Measurements from ENCODE around the gene FBXL5. TPM values are rescaled to one million over a fixed set of nuclear protein-coding genes. Genes with fewer than 3 reads are reported as not detected.
"Not testable (repeated sequence)": the region's sequence is repeated elsewhere in the genome, so short reads cannot be mapped to it uniquely, and the experiment has no call there.

Gene FBXL5
- total RNA-seq, 1 experiment from 2014 or later, result 26.2 TPM

GRCh38 chr4:15659768-15660570, 4.8 kb upstream of the FBXL5 start:
- peaks cover 2% of the 10 kb centered on the region for H3K36me3 ChIP-seq
- no peak overlapping the region for H3K4me3 ChIP-seq
- no peaks in the 10 kb centered on the region for H3K9me3 ChIP-seq
- DNase-seq, result no peak
- H3K27me3 ChIP-seq, result no peaks in the 10 kb centered on the region

- no peak for DNase-seq
Observed at GRCh38 chr4:15658781-15659180, 3.6 kb upstream of the FBXL5 start.

GRCh38 chr4:15658136-15658770, 3.1 kb upstream of the FBXL5 start:
- no peak for DNase-seq
- H3K27me3 ChIP-seq, result no peaks in the 10 kb centered on the region
- H3K36me3 ChIP-seq, result peaks cover 2% of the 10 kb centered on the region
- H3K4me3 ChIP-seq, result no peak overlapping the region
- no peaks in the 10 kb centered on the region for H3K9me3 ChIP-seq

More at GRCh38 chr4:15658781-15659180, 3.6 kb upstream of the FBXL5 start:
- H3K4me3 ChIP-seq, result no peak overlapping the region
- no peaks in the 10 kb centered on the region for H3K9me3 ChIP-seq
- H3K27me3 ChIP-seq, result no peaks in the 10 kb centered on the region
- peaks cover 2% of the 10 kb centered on the region for H3K36me3 ChIP-seq

- no peaks in the 10 kb centered on the region for H3K9me3 ChIP-seq
- DNase-seq, result no peak
- peaks cover 2% of the 10 kb centered on the region for H3K36me3 ChIP-seq
- H3K27me3 ChIP-seq, result no peaks in the 10 kb centered on the region
- H3K4me3 ChIP-seq, result no peak overlapping the region
Observed at GRCh38 chr4:15657366-15657765, 2.2 kb upstream of the FBXL5 start.

- Histone ChIP-seq H3K27me3 (no peaks in the 10 kb centered on the region), H3K36me3 (peaks cover 2% of the 10 kb centered on the region), H3K4me3 (peak overlapping the region; percentile 67), H3K9me3 (no peaks in the 10 kb centered on the region)
- no peak for DNase-seq
Observed at GRCh38 chr4:15656038-15656470, 897 bp upstream of the FBXL5 start.

GRCh38 chr4:15654593-15655222, 449 bp downstream of the FBXL5 start:
- H3K27me3 ChIP-seq, result no peaks in the 10 kb centered on the region
- DNase-seq, result peak; percentile 43
- H3K4me3 ChIP-seq, result peak overlapping the region; percentile 67
- H3K9me3 ChIP-seq, result no peaks in the 10 kb centered on the region
- H3K36me3 ChIP-seq, result peaks cover 2% of the 10 kb centered on the region

- DNase-seq, result peak; percentile 21
- no peaks in the 10 kb centered on the region for H3K27me3 ChIP-seq
- peaks cover 2% of the 10 kb centered on the region for H3K36me3 ChIP-seq
- H3K4me3 ChIP-seq, result peak overlapping the region; percentile 67
- no peaks in the 10 kb centered on the region for H3K9me3 ChIP-seq
Observed at GRCh38 chr4:15653864-15654592, 1.1 kb downstream of the FBXL5 start.

- DNase-seq, result no peak
- H3K4me3 ChIP-seq, result peak overlapping the region; percentile 67
- H3K27me3 ChIP-seq, result no peaks in the 10 kb centered on the region
- H3K36me3 ChIP-seq, result no peaks in the 10 kb centered on the region; the same call in 1 of the 2 replicates
- no peaks in the 10 kb centered on the region for H3K9me3 ChIP-seq
Observed at GRCh38 chr4:15653420-15653819, 1.7 kb downstream of the FBXL5 start.

GRCh38 chr4:15652841-15653240, 2.3 kb downstream of the FBXL5 start:
- DNase-seq, result no peak
- peak overlapping the region; percentile 67 for H3K4me3 ChIP-seq
- H3K36me3 ChIP-seq, result no peaks in the 10 kb centered on the region; the same call in 1 of the 2 replicates
- no peaks in the 10 kb centered on the region for H3K9me3 ChIP-seq
- H3K27me3 ChIP-seq, result no peaks in the 10 kb centered on the region

- H3K4me3 ChIP-seq, result peak overlapping the region; percentile 67; the same call in 1 of the 2 replicates
- H3K9me3 ChIP-seq, result no peaks in the 10 kb centered on the region
- no peak for DNase-seq
- no peaks in the 10 kb centered on the region for H3K27me3 ChIP-seq
- H3K36me3 ChIP-seq, result no peaks in the 10 kb centered on the region
Observed at GRCh38 chr4:15652191-15652590, 3.0 kb downstream of the FBXL5 start.

GRCh38 chr4:15651676-15652075, 3.5 kb downstream of the FBXL5 start:
- H3K27me3 ChIP-seq, result no peaks in the 10 kb centered on the region
- no peak overlapping the region for H3K4me3 ChIP-seq
- no peak for DNase-seq
- H3K9me3 ChIP-seq, result no peaks in the 10 kb centered on the region
- no peaks in the 10 kb centered on the region for H3K36me3 ChIP-seq

GRCh38 chr4:15649914-15650545, 5.1 kb downstream of the FBXL5 start:
- no peaks in the 10 kb centered on the region for H3K9me3 ChIP-seq
- H3K27me3 ChIP-seq, result no peaks in the 10 kb centered on the region
- peak; percentile 11 for DNase-seq
- no peak overlapping the region for H3K4me3 ChIP-seq
- no peaks in the 10 kb centered on the region for H3K36me3 ChIP-seq

- Histone ChIP-seq H3K4me3 (no peak overlapping the region), H3K9me3 (no peaks in the 10 kb centered on the region), H3K27me3 (no peaks in the 10 kb centered on the region), H3K36me3 (no peaks in the 10 kb centered on the region)
- no peak for DNase-seq
Observed at GRCh38 chr4:15648600-15648999, 6.6 kb downstream of the FBXL5 start.

- no peak overlapping the region for H3K4me3 ChIP-seq
- H3K9me3 ChIP-seq, result no peaks in the 10 kb centered on the region
- H3K27me3 ChIP-seq, result no peaks in the 10 kb centered on the region
- H3K36me3 ChIP-seq, result peaks cover 28% of the 10 kb centered on the region
- DNase-seq, result no peak
Observed at GRCh38 chr4:15638418-15638817, 16.7 kb downstream of the FBXL5 start.

GRCh38 chr4:15636818-15637217, 18.3 kb downstream of the FBXL5 start:
- H3K4me3 ChIP-seq, result no peak overlapping the region
- no peaks in the 10 kb centered on the region for H3K9me3 ChIP-seq
- peaks cover 31% of the 10 kb centered on the region for H3K36me3 ChIP-seq
- H3K27me3 ChIP-seq, result no peaks in the 10 kb centered on the region
- no peak for DNase-seq

GRCh38 chr4:15617407-15617806, 37.8 kb downstream of the FBXL5 start:
- H3K4me3 ChIP-seq, H3K27me3 ChIP-seq, H3K9me3 ChIP-seq, H3K36me3 ChIP-seq, DNase-seq: not testable (repeated sequence)
